HepG2 (cell line): ENCODE results near the gene OLFM1. TPM values are rescaled to one million over a fixed set of nuclear protein-coding genes. Genes with fewer than 3 reads are reported as not detected.

Source experiments
- ZSCAN25 ChIP-seq: sonication (generic); formaldehyde crosslinking; IDR thresholded peaks from 2 replicates; pipeline ENCODE4 v1.8.0; 2022; ENCODE audit warnings: mild to moderate bottlenecking, missing genetic modification reagents
- polyA plus RNA-seq, 8 experiments: library from polyadenylated mRNA; depleted of rRNA in 3 of 8; stranded (reverse) in 7 of 8; unstranded in 1 of 8; fragments of >200 nt; fragmentation: Illumina TruSeq in 4 of 8; extraction: Trizol in 4 of 8; gene quantifications; 2 replicates each; pipeline versions ENCODE4 v1.2.1 to v1.2.3, GENCODE V29; 2011 to 2016; ENCODE audit warnings: low read depth in 4 of 8, missing spikeins in 1 of 8, mixed read lengths in 1 of 8; ENCODE audit not compliant: insufficient read depth in 1 of 8
- total RNA-seq, 5 experiments: library from RNA; depleted of rRNA; stranded (reverse); fragments of >200 nt; fragmentation: Illumina TruSeq; extraction: Trizol; gene quantifications; 2 replicates each; pipeline ENCODE4 v1.2.3, GENCODE V29; 2016; ENCODE audit warnings: low read depth in 1 of 5
- TF ChIP-seq, protein P1 (sequence below): sonication (generic); formaldehyde crosslinking; IDR thresholded peaks from 2 replicates; pipeline ENCODE4 v1.4.0; 2020; ENCODE audit warnings: mild to moderate bottlenecking, missing genetic modification reagents

Gene OLFM1
- total and polyA plus RNA-seq, 2 of the 13 experiments (the other 11 are each of a cell fraction or from before 2014, with no cell fraction given), result not detected

DNA sequence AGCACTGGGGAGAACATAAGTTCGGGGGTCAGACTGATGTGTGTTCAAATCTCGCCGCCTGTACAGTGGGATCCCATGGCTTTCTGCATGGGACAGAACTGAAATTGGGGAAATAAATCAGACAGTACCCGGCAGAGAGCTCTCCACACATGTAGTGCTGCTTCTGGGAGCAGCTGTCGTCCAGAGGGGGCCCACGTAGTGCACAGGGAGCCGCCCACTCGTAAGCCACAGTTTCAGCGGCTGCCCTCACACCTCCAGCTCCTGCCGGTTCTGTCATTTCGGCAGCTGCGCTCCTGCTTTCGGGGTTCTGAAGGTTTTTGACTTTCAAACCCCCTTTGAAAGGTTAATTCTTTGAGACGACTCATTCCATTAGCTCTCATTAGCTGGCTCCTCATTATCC is 83.1 kb downstream of the OLFM1 start (continued):
- TF ChIP-seq, protein P1, sequence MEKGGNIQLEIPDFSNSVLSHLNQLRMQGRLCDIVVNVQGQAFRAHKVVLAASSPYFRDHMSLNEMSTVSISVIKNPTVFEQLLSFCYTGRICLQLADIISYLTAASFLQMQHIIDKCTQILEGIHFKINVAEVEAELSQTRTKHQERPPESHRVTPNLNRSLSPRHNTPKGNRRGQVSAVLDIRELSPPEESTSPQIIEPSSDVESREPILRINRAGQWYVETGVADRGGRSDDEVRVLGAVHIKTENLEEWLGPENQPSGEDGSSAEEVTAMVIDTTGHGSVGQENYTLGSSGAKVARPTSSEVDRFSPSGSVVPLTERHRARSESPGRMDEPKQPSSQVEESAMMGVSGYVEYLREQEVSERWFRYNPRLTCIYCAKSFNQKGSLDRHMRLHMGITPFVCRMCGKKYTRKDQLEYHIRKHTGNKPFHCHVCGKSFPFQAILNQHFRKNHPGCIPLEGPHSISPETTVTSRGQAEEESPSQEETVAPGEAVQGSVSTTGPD, result no peak
- TF ChIP-seq ZSCAN25 (CRISPR knock-in tag), result no peak

Other genes with a start within 250 kb of the OLFM1 start
- gene FCN2, start 206.9 kb upstream of the OLFM1 start, total RNA-seq (2016; rRNA removed; fragmentation: Illumina TruSeq; extraction: Trizol), result not detected in 2 replicates
- gene FCN2, start 206.9 kb upstream of the OLFM1 start, polyA plus RNA-seq (2011; rRNA removed), result not detected in 2 replicates
- not detected in 2 replicates for gene FCN1, start 169.8 kb upstream of the OLFM1 start, total RNA-seq (2016; rRNA removed; fragmentation: Illumina TruSeq; extraction: Trizol)
- not detected in 2 replicates for gene FCN1, start 169.8 kb upstream of the OLFM1 start, polyA plus RNA-seq (2011; rRNA removed)